ENCODE results near the gene SPTBN1.

The SPTBN1 gene

GRCh38 chr2:54708584-54709335 is 252.6 kb downstream of the SPTBN1 start:
- peaks cover 8% of the 10 kb centered on the region for H3K27me3 Mint-ChIP-seq (ENCODE audit: low read depth, poor library complexity)
- no peaks in the 10 kb centered on the region for H3K4me1 Mint-ChIP-seq
- no peak overlapping the region for H3K27ac Mint-ChIP-seq
- no peaks in the 10 kb centered on the region for H3K36me3 Mint-ChIP-seq (ENCODE audit: low read depth)
- DNase-seq, result no peak
- no peaks in the 10 kb centered on the region for H3K9me3 Mint-ChIP-seq
- no peak for TF ChIP-seq CTCF (IDR thresholded peaks at IDR 0.05)
- no peak overlapping the region for H3K4me3 Mint-ChIP-seq

GRCh38 chr2:54709336-54709809 is 253.2 kb downstream of the SPTBN1 start:
- TF ChIP-seq CTCF (IDR thresholded peaks at IDR 0.05), result no peak
- no peak overlapping the region for H3K27ac Mint-ChIP-seq
- no peaks in the 10 kb centered on the region for H3K9me3 Mint-ChIP-seq
- H3K36me3 Mint-ChIP-seq (ENCODE audit: low read depth), result no peaks in the 10 kb centered on the region
- H3K4me1 Mint-ChIP-seq, result no peaks in the 10 kb centered on the region
- no peak overlapping the region for H3K4me3 Mint-ChIP-seq
- no peak for DNase-seq
- peaks cover 8% of the 10 kb centered on the region for H3K27me3 Mint-ChIP-seq (ENCODE audit: low read depth, poor library complexity)

DNA sequence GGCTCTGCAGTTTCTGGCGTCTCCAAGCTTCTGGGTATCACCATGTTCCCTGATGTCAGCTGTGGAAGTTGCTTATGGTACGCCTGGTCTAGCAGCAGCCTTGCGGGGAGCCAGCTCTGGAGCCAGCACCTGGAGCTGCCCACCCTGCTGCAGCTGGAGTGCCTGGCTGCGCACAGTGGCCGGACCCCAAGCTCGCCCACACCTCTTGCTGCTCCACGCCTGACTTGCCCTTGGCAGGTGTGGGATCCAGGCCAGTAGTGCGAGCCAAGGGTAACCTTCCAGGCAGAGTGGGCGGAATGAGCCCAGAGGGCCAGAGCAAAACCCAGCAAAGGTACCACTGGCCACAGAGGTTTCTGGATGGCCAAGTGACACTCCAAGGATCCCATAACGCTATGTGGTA is 254.1 kb downstream of the SPTBN1 start:
- H3K27ac Mint-ChIP-seq, result no peak overlapping the region
- no peaks in the 10 kb centered on the region for H3K4me1 Mint-ChIP-seq
- H3K27me3 Mint-ChIP-seq (ENCODE audit: low read depth, poor library complexity), result peaks cover 8% of the 10 kb centered on the region
- H3K9me3 Mint-ChIP-seq, result no peaks in the 10 kb centered on the region
- no peak overlapping the region for H3K4me3 Mint-ChIP-seq
- no peaks in the 10 kb centered on the region for H3K36me3 Mint-ChIP-seq (ENCODE audit: low read depth)
- no peak for DNase-seq
- no peak for TF ChIP-seq CTCF (IDR thresholded peaks at IDR 0.05)

DNA sequence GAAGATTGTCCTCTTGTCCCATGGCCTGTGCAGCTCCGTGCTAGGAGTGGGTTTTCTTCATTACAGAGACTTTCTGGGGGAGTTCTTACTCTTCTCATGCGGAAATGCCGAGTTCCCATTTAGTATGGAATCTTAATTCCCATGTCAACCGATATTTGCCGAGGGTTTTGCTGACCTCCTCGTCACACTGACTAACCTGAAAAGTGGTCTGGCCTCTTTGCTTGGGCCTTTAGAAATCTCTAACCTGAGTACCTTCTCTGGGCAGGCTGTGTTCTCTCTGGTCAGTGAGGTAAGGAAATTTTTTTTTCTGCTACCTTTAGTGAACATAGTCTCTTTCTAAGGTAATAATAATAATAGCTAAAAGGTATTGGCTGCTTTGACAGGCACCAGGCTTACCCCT is 256.4 kb downstream of the SPTBN1 start:
- H3K4me1 Mint-ChIP-seq, result no peaks in the 10 kb centered on the region
- no peaks in the 10 kb centered on the region for H3K9me3 Mint-ChIP-seq
- H3K27me3 Mint-ChIP-seq (ENCODE audit: low read depth, poor library complexity), result peaks cover 22% of the 10 kb centered on the region
- H3K4me3 Mint-ChIP-seq, result no peak overlapping the region
- H3K36me3 Mint-ChIP-seq (ENCODE audit: low read depth), result no peaks in the 10 kb centered on the region
- TF ChIP-seq CTCF (IDR thresholded peaks at IDR 0.05), result no peak
- DNase-seq, result no peak
- H3K27ac Mint-ChIP-seq, result no peak overlapping the region

DNA sequence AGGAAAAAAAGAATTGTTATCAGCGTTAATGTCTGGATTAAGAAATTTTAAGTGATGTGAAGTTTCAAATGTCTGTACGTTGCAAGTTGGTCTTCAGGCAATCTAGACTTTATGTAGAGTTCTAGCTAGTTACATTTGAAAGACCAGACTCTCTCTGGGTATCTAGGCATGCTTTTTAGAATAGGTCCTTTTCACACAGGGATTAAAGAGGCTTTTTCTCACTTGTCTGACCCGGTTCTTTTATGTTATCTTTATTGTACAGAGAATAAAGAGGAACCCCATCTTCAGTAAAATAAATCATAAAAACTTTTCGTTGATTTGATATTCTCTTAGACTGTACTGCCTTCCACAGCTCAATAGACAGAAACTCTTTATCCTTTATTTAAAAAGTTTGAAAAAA is 258.9 kb downstream of the SPTBN1 start:
- DNase-seq, result no peak
- Mint-ChIP-seq H3K4me3 (no peak overlapping the region), H3K27me3 (ENCODE audit: low read depth, poor library complexity) (peaks cover 47% of the 10 kb centered on the region), H3K36me3 (ENCODE audit: low read depth) (no peaks in the 10 kb centered on the region), H3K9me3 (peaks cover 9% of the 10 kb centered on the region), H3K4me1 (no peaks in the 10 kb centered on the region), H3K27ac (no peak overlapping the region)
- TF ChIP-seq CTCF (IDR thresholded peaks at IDR 0.05), result no peak

- Mint-ChIP-seq H3K27ac (no peak overlapping the region), H3K4me1 (no peaks in the 10 kb centered on the region), H3K36me3 (ENCODE audit: low read depth) (no peaks in the 10 kb centered on the region), H3K27me3 (ENCODE audit: low read depth, poor library complexity) (peaks cover 56% of the 10 kb centered on the region), H3K4me3 (no peak overlapping the region), H3K9me3 (peaks cover 9% of the 10 kb centered on the region)
- no peak for TF ChIP-seq CTCF (IDR thresholded peaks at IDR 0.05)
- DNase-seq, result no peak
Measured at GRCh38 chr2:54716375-54716774, 260.2 kb downstream of the SPTBN1 start.

All from nephron progenitor cell (in vitro differentiated cells).